K562 (cell line): ENCODE data around the gene PDZRN3. TPM values are rescaled to one million over a fixed set of nuclear protein-coding genes. Genes with fewer than 3 reads are reported as not detected.

ENCODE experiments used
- ATAC-seq: fragments of 200-7000 bp; cut with Tn5 transposase; 3 replicates; pipeline ENCODE4 v1.9.1; 2020; ENCODE audit warnings: moderate library complexity
- BruUV-seq: library from RNA; stranded (reverse); fragments of 400-500 nt; replicated peaks from 2 replicates; lab custom pipeline; 2021; lab: Mats Ljungman, UMichigan
- CTCF ChIA-PET: fragments of 300-600 bp; formaldehyde crosslinking; extraction: SDS; loops from one replicate; lab custom pipeline; 2021; ENCODE audit warnings: low intra/inter-chr PET ratio; lab: Yijun Ruan, JAX
- POLR2A ChIA-PET: fragments of 300-600, 350-650 bp; sonication (Branson Sonifier 250); formaldehyde crosslinking; extraction: SDS; loops from one replicate; lab custom pipeline; 2021; ENCODE audit warnings: antibody characterized with exemption, inconsistent platforms; lab: Yijun Ruan, JAX
- DNase-seq, 4 experiments: peaks; one replicate each; pipeline versions ENCODE4 v3.0.0 to v3.0.0-alpha.2; 2011 to 2018; ENCODE audit warnings: low spot score in 3 of 4, mixed read lengths in 3 of 4; ENCODE audit errors: extremely low read depth in 1 of 4
- FAIRE-seq: peaks from 2 replicates; lab custom pipeline; 2011; peaks lifted over from hg19 to GRCh38; lab: Jason Lieb, UNC
- H2AFZ ChIP-seq: 2 replicates; pipeline ENCODE4 v1.6.0; 2011; ENCODE audit warnings: low read depth, low read length, control low read depth, inconsistent platforms
- H3K27ac ChIP-seq: fragments of 200-600 bp; 3 replicates; pipeline ENCODE4 v1.8.0; 2011; ENCODE audit warnings: low read depth, mild to moderate bottlenecking, control low read depth, inconsistent platforms, low read length, moderate library complexity, mixed read lengths; ENCODE audit errors: extremely low read depth
- H3K27me3 ChIP-seq, 2 experiments: fragments of 300-600 bp in 1 of 2; 2 replicates in 1 of 2; 3 replicates in 1 of 2; pipeline versions ENCODE4 v1.6.0 to v1.8.0; 2011; ENCODE audit warnings: inconsistent platforms in 2 of 2, low read length in 2 of 2, mild to moderate bottlenecking in 1 of 2, mixed read lengths in 1 of 2, moderate library complexity in 1 of 2; ENCODE audit not compliant: control insufficient read depth in 2 of 2, insufficient read depth in 2 of 2
- H3K36me3 ChIP-seq: fragments of 300-600 bp; 3 replicates; pipeline ENCODE4 v1.8.0; 2011; ENCODE audit warnings: mild to moderate bottlenecking, low read length, inconsistent platforms; ENCODE audit not compliant: control insufficient read depth, insufficient read depth
- H3K4me1 ChIP-seq, 2 experiments: fragments of 200-600 bp in 1 of 2; replicated peaks in 1 of 2; 2 replicates in 1 of 2; 3 replicates in 1 of 2; pipeline versions ENCODE4 v1.5.1 to v1.8.0; 2011; ENCODE audit warnings: inconsistent platforms in 2 of 2, low read length in 2 of 2, mild to moderate bottlenecking in 1 of 2, mixed read lengths in 1 of 2, moderate library complexity in 1 of 2; ENCODE audit not compliant: control insufficient read depth in 2 of 2, insufficient read depth in 2 of 2
- H3K4me2 ChIP-seq: 2 replicates; pipeline ENCODE4 v1.6.1; 2011; ENCODE audit warnings: low read length, control low read depth, inconsistent platforms, mixed read lengths; ENCODE audit not compliant: insufficient read depth
- H3K4me3 ChIP-seq: fragments of 200-600 bp; sonication (generic), shearing (Covaris generic); 2 replicates; pipeline ENCODE4 v1.5.1; 2016; ENCODE audit warnings: control low read depth, inconsistent platforms
- H3K79me2 ChIP-seq: fragments of 200-600 bp; 3 replicates; pipeline ENCODE4 v1.8.0; 2011; ENCODE audit warnings: low read length, inconsistent platforms; ENCODE audit not compliant: control insufficient read depth, insufficient read depth
- H3K9ac ChIP-seq, 2 experiments: 2 replicates each; pipeline versions ENCODE4 v1.6.0 to v1.6.1; 2011; ENCODE audit warnings: low read depth in 2 of 2, low read length in 2 of 2, control low read depth in 1 of 2, inconsistent platforms in 1 of 2, mild to moderate bottlenecking in 1 of 2, mixed read lengths in 1 of 2; ENCODE audit not compliant: insufficient read depth in 1 of 2
- H3K9me1 ChIP-seq: one replicate; pipeline ENCODE4 v1.6.0; 2011; ENCODE audit warnings: inconsistent platforms, mild to moderate bottlenecking, low read length, moderate library complexity; ENCODE audit not compliant: control insufficient read depth, insufficient read depth
- H3K9me3 ChIP-seq: replicated peaks from 2 replicates; pipeline ENCODE4 v1.5.1; 2011; ENCODE audit warnings: low read depth, low read length, inconsistent platforms; ENCODE audit not compliant: control insufficient read depth, insufficient read depth
- H4K20me1 ChIP-seq: replicated peaks from 2 replicates; pipeline ENCODE4 v1.6.1; 2011; ENCODE audit warnings: low read length, inconsistent platforms, mixed read lengths; ENCODE audit not compliant: control insufficient read depth, insufficient read depth
- CC2D1A ChIP-seq: fragments of 450-650 bp; IDR thresholded peaks from 2 replicates; pipeline ENCODE4 v1.6.1; 2017; ENCODE audit warnings: mild to moderate bottlenecking
- CCNT2 ChIP-seq: IDR thresholded peaks from 2 replicates; pipeline ENCODE4 v1.6.1; 2011; ENCODE audit warnings: borderline replicate concordance, low read depth, mild to moderate bottlenecking, moderate library complexity, mixed read lengths, low read length; ENCODE audit not compliant: insufficient read length; ENCODE audit errors: extremely low read depth
- DIDO1 ChIP-seq: fragments of 450-650 bp; IDR thresholded peaks from 2 replicates; pipeline ENCODE4 v1.6.1; 2016; ENCODE audit warnings: low read depth, missing biosample characterization, missing genetic modification characterization
- L3MBTL2 ChIP-seq: fragments of 450-650 bp; IDR thresholded peaks from 2 replicates; pipeline ENCODE4 v1.6.1; 2016; ENCODE audit warnings: mild to moderate bottlenecking, moderate library complexity
- MECOM ChIP-seq: fragments of 250-450 bp; sonication (Bioruptor Pico); IDR thresholded peaks from 2 replicates; pipeline ENCODE4 v1.8.0; 2022; ENCODE audit warnings: inconsistent platforms
- NR3C1 ChIP-seq: sonication (generic); formaldehyde crosslinking; IDR thresholded peaks from 2 replicates; pipeline ENCODE4 v1.8.1; 2022; ENCODE audit warnings: missing genetic modification reagents
- PHB ChIP-seq: fragments of 250-450 bp; sonication (Bioruptor Pico); IDR thresholded peaks from 2 replicates; pipeline ENCODE4 v1.5.0; 2021
- PHF8 ChIP-seq: fragments of 200-600 bp; sonication (generic); IDR thresholded peaks from 2 replicates; pipeline ENCODE4 v1.6.1; 2012; ENCODE audit warnings: mixed run types, mild to moderate bottlenecking, inconsistent platforms, low read length, moderate library complexity, borderline replicate concordance
- REST ChIP-seq, 2 experiments: fragments of 450-650 bp; formaldehyde crosslinking in 1 of 2; IDR thresholded peaks; 2 replicates each; pipeline versions ENCODE4 v1.4.0 to v1.6.1; 2014 to 2020; ENCODE audit warnings: mild to moderate bottlenecking in 2 of 2, borderline replicate concordance in 1 of 2, low read depth in 1 of 2
- SLC30A9 ChIP-seq: fragments of 250-450 bp; sonication (Bioruptor Pico); IDR thresholded peaks from 2 replicates; pipeline ENCODE4 v1.8.0; 2022; ENCODE audit warnings: mild to moderate bottlenecking, moderate library complexity
- TCFL5 ChIP-seq: fragments of 250-450 bp; sonication (Bioruptor Pico); conservative IDR thresholded peaks from 2 replicates; pipeline ENCODE4 v1.6.1; 2021; ENCODE audit warnings: mild to moderate bottlenecking, moderate library complexity, matching md5 sums
- ZNF124 ChIP-seq: sonication (generic); formaldehyde crosslinking; IDR thresholded peaks from 2 replicates; pipeline ENCODE4 v1.8.1; 2022; ENCODE audit warnings: missing genetic modification reagents
- WGBS: fragments of 100-300 bp; shearing (Covaris generic); methylation state at CpG from one replicate; pipeline ENCODE4 v1.1.6; 2016; ENCODE audit warnings: low coverage, mixed read lengths; ENCODE audit not compliant: insufficient coverage; ENCODE audit errors: missing lambda C conversion rate; 5-methylcytosine and 5-hydroxymethylcytosine counted together
- in situ Hi-C: fragments of 300-500 bp; cut with MboI; formaldehyde crosslinking; loops from 4 replicates; pipeline ENCODE4 v1.15.0; 2018; ENCODE audit warnings: inconsistent platforms, mixed read lengths
- intact Hi-C: fragments of 100-400 bp; cut with micrococcal nuclease; formaldehyde crosslinking; loops from 2 replicates; pipeline ENCODE4 v1.14.2; 2022
- polyA plus RNA-seq, 8 experiments: library from polyadenylated mRNA; depleted of rRNA in 4 of 8; stranded (reverse) in 5 of 8; unstranded in 3 of 8; fragments of >200 nt; fragmentation: Nextera tagmentation in 2 of 8; fragmentation: Illumina TruSeq in 1 of 8; extraction: Ambion mirVana in 2 of 8; extraction: Trizol in 1 of 8; gene quantifications; 2 replicates each; pipeline versions ENCODE4 v1.2.1 to v1.2.3, GENCODE V29; 2011 to 2014; ENCODE audit warnings: inconsistent platforms in 1 of 8, missing spikeins in 1 of 8
- total RNA-seq, 7 experiments: library from RNA; depleted of rRNA in 6 of 7; stranded (reverse); fragments of >200 nt in 6 of 7; fragmentation: Illumina TruSeq in 2 of 7; extraction: Trizol in 2 of 7; gene quantifications; 2 replicates each; pipeline versions ENCODE4 v1.2.1 to v1.2.3, GENCODE V29; 2011 to 2021; ENCODE audit warnings: low replicate concordance in 1 of 7

PDZRN3 gene
- total and polyA plus RNA-seq, 9 of the 15 experiments (the other 6 are each of a cell fraction or from before 2014, with no cell fraction given), result 0.16 TPM; not detected in 8

- in situ Hi-C loops (no loop called here), intact Hi-C loops (no loop called here)
- no peak for FAIRE-seq
- ChIA-PET POLR2A (interaction anchor here (0.6 kb wide), 1 partner anchor 242 kb away, joined by 4 read pairs; no protein-coding TSS in a partner anchor), CTCF (no interaction called here)
- no peaks in the 10 kb centered on the region for H3K36me3 ChIP-seq
- H3K9me1 ChIP-seq, result no peaks in the 10 kb centered on the region
- H3K4me2 ChIP-seq, result no peak overlapping the region
- ATAC-seq, result no peak
- no peak overlapping the region for H3K4me3 ChIP-seq
- H3K4me1 ChIP-seq, result no peaks in the 10 kb centered on the region; a peak in 1 of 5 replicates
- no peaks in the 10 kb centered on the region for H3K79me2 ChIP-seq
- peaks cover 0 to 20% of the 10 kb centered on the region in 2 experiments; a peak in 2 of 5 replicates for H3K27me3 ChIP-seq
- no peak for DNase-seq
- WGBS, result 10% methylated on average over 15 of the region's 15 CpGs
- H3K9ac ChIP-seq, result no peak overlapping the region
- H3K9me3 ChIP-seq, result no peaks in the 10 kb centered on the region
- H2AFZ ChIP-seq, result no peak overlapping the region
- no peak overlapping the region for H3K27ac ChIP-seq
- BruUV-seq, result no TSS peak
- no peaks in the 10 kb centered on the region for H4K20me1 ChIP-seq
- TF ChIP-seq ZNF124 (CRISPR knock-in tag) (no peak), TCFL5 (no peak), NR3C1 (CRISPR knock-in tag) (no peak), REST (IDR thresholded peaks at IDR 0.05; ENCODE audit: borderline replicate concordance) (no peak), REST (CRISPR knock-in tag; IDR thresholded peaks at IDR 0.05; ENCODE audit: low read depth) (no peak), PHF8 (no peak), L3MBTL2 (no peak), CC2D1A (no peak), MECOM (no peak), CCNT2 (no peak), PHB (CRISPR knock-in tag) (no peak), DIDO1 (tag) (no peak), SLC30A9 (no peak)
Measured at GRCh38 chr3:73380735-73381532, 243.8 kb downstream of the PDZRN3 start.
